ENCODE measurements around the gene ST6GALNAC5.

Gene ST6GALNAC5

DNA sequence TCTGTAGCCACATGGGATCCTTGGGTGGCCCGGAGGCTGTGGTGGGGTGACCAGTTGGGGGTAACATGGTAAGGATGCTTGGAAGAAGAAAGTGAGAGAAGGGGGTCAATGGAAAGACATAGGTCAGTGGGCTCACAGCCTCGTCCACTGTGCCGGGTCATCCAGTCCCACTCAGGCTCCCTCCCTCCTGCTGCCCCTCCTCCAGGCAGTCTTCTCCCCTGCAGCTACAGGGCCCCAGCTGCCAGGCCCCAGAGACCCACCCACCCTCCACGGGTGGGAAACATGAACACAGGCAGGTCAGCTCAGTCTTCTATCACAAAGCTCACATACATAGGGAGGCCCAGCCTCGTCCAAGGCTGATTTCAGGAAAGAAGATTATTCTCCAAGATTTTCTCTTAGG lies 158.3 kb downstream of the ST6GALNAC5 start:
- TF ChIP-seq, protein P1, sequence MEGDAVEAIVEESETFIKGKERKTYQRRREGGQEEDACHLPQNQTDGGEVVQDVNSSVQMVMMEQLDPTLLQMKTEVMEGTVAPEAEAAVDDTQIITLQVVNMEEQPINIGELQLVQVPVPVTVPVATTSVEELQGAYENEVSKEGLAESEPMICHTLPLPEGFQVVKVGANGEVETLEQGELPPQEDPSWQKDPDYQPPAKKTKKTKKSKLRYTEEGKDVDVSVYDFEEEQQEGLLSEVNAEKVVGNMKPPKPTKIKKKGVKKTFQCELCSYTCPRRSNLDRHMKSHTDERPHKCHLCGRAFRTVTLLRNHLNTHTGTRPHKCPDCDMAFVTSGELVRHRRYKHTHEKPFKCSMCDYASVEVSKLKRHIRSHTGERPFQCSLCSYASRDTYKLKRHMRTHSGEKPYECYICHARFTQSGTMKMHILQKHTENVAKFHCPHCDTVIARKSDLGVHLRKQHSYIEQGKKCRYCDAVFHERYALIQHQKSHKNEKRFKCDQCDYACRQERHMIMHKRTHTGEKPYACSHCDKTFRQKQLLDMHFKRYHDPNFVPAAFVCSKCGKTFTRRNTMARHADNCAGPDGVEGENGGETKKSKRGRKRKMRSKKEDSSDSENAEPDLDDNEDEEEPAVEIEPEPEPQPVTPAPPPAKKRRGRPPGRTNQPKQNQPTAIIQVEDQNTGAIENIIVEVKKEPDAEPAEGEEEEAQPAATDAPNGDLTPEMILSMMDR (conservative IDR thresholded peaks at IDR 0.05; ENCODE audit: control insufficient read depth, insufficient read depth, low read depth, low read length), result no peak
- H3K4me3 ChIP-seq (ENCODE audit: control insufficient read depth, low read depth, low read length), result no peak overlapping the region
- DNase-seq (ENCODE audit: low read depth), result no peak

- TF ChIP-seq, protein P1 (conservative IDR thresholded peaks at IDR 0.05; ENCODE audit: control insufficient read depth, insufficient read depth, low read depth, low read length), result no peak
- no peak for DNase-seq (ENCODE audit: low read depth)
- H3K4me3 ChIP-seq (ENCODE audit: control insufficient read depth, low read depth, low read length), result no peak overlapping the region
Measured at GRCh38 chr1:77026135-77026534, 158.9 kb downstream of the ST6GALNAC5 start.

DNA sequence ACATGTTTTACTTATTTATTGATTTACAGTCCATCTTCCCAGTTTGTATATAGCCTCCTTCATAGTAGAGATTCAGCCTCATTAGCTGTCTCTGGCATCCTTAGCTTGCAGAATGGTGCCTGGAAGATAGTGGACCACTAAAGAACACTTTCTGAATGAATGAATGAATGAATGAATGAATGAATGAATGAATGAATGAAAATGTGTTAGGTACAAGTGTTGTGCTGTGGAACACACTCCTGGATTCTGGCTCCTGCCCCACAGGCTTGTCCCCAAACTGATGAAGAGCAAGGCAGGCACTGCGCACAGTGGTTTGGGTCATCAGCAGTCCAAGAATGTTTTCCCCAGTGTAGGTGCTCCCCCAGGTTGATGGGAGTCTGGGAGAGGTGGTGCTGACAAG lies 159.4 kb downstream of the ST6GALNAC5 start:
- H3K4me3 ChIP-seq (ENCODE audit: control insufficient read depth, low read depth, low read length), result no peak overlapping the region
- TF ChIP-seq, protein P1 (conservative IDR thresholded peaks at IDR 0.05; ENCODE audit: control insufficient read depth, insufficient read depth, low read depth, low read length), result no peak
- no peak for DNase-seq (ENCODE audit: low read depth)

DNA sequence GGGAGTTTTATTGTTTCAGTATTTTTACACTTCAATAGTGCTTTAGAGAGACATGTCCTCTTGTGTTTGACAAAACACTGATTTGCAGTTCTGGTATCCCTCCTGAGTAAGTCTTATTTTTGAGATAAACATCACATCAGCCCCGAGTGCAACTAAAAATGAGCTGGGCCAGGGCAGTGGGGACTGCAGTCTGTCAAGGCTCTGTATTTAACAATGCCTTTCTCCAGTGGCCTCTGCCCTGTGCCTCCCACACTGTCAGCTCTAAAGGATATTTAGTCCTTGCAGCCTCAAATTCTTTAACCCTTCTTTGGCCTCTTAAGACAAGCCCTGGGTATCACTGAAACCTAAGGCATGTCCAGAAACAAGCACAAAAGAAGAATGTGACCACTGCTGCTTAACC lies 160.6 kb downstream of the ST6GALNAC5 start:
- DNase-seq (ENCODE audit: low read depth), result no peak
- TF ChIP-seq, protein P1 (conservative IDR thresholded peaks at IDR 0.05; ENCODE audit: control insufficient read depth, insufficient read depth, low read depth, low read length), result no peak
- H3K4me3 ChIP-seq (ENCODE audit: control insufficient read depth, low read depth, low read length), result no peak overlapping the region

DNA sequence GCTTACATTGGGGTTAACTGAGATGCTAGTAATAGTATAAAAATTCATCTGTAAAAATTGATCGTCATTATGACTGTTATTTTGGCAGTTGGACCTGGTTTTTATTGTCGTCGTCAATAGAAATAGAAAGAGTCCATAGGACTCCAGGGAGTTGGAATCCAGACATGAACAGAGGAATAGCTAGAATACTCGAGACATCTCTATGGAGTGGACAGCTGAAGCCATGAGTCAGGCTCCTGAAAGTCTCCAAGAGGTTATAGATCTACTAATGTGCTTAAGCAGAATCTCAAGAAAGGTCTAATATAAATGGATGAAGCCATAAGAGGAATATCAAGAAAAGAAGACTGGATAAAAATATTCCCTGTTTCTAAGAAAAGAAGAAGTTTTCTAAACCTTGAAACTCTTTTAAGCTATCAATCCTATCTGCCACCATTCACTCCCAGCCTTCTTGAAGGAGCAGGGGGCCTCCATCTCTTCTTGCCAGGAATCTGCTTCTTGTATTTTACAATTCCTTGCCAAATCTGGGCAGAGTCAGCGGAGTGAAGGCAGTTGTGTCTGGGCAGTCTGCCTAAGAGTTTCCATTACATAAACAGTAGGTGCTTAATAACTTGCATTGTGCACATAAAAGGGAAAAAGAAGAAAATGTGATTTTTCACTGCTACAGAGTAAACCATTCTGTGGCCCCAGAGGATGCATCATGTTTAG lies 163.3 kb downstream of the ST6GALNAC5 start:
- TF ChIP-seq, protein P1 (conservative IDR thresholded peaks at IDR 0.05; ENCODE audit: control insufficient read depth, insufficient read depth, low read depth, low read length), result no peak
- no peak overlapping the region for H3K4me3 ChIP-seq (ENCODE audit: control insufficient read depth, low read depth, low read length)
- DNase-seq (ENCODE audit: low read depth), result no peak

DNA sequence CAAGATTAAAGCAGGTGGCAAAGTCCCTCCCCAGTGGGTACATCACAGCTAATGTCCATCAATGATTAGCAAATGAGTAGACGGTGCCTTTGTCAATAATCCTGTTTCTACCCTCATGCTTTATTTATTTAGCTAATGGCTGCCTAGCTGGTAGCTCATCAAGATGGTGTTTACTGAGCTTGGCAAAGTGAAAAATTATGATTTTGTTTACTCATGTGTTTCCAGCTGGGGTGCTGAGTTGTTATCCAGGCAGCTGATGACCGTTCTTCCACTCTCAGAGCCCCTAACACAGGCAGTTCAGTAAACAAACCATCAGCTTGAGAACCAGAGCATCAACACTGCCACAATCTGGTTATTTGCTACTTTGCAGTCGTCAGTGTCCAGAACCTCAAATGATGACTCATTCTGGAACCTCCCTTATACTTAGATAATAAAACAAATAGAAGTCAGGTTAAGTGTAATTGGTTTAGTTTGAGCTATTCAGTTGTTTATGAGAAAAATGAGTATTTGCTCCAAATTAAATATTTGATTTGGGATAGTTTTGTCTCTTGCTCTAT lies 163.9 kb downstream of the ST6GALNAC5 start:
- DNase-seq (ENCODE audit: low read depth), result peak; percentile 86
- TF ChIP-seq, protein P1 (conservative IDR thresholded peaks at IDR 0.05; ENCODE audit: control insufficient read depth, insufficient read depth, low read depth, low read length), result peak; percentile 39
- H3K4me3 ChIP-seq (ENCODE audit: control insufficient read depth, low read depth, low read length), result no peak overlapping the region
